Adrenal gland (tissue), 12 donors: ENCODE data around the gene LHPP. TPM values are rescaled to one million over a fixed set of nuclear protein-coding genes. Genes with fewer than 3 reads are reported as not detected.
"Not testable (repeated sequence)": the region's sequence is repeated elsewhere in the genome, so short reads cannot be mapped to it uniquely, and the experiment has no call there.

ENCODE experiments used
- DNase-seq, 7 donors: peaks; one replicate each; pipeline ENCODE4 v3.0.0-alpha.2; 2019 to 2020
- H3K27ac ChIP-seq, 5 donors: fragments of 200-600 bp; sonication (generic) in 4 of 5; 1 replicate in 3 of 5; 2 replicates in 2 of 5; pipeline versions ENCODE4 v1.5.1 to v1.8.0; 2016 to 2020; ENCODE audit warnings: mild to moderate bottlenecking in 1 of 5
- H3K27me3 ChIP-seq: fragments of 200-600 bp; 2 replicates; pipeline ENCODE4 v1.8.0; 2021
- H3K36me3 ChIP-seq, 2 donors: fragments of 200-600 bp; replicated peaks in 1 of 2; 1 replicate in 1 of 2; 2 replicates in 1 of 2; pipeline versions ENCODE4 v1.5.1 to v1.8.0; 2018 to 2022
- H3K4me1 ChIP-seq, 2 donors: fragments of 200-600 bp; replicated peaks in 1 of 2; 1 replicate in 1 of 2; 2 replicates in 1 of 2; pipeline versions ENCODE4 v1.5.1 to v1.8.0; 2018 to 2021
- H3K4me3 ChIP-seq, 4 donors: fragments of 200-600 bp; sonication (generic) in 3 of 4; one replicate each; pipeline ENCODE4 v1.5.1; 2016 to 2018
- H3K9me3 ChIP-seq, 3 donors: fragments of 200-600 bp; sonication (generic) in 1 of 3; replicated peaks in 1 of 3; 1 replicate in 2 of 3; 2 replicates in 1 of 3; pipeline versions ENCODE4 v1.5.1 to v1.8.0; 2016 to 2021
- POLR2A ChIP-seq, 2 donors: fragments of 450-650 bp; IDR thresholded peaks; one replicate each; pipeline ENCODE4 v1.6.1; 2017; ENCODE audit warnings: antibody characterized with exemption in 2 of 2, mild to moderate bottlenecking in 2 of 2, moderate library complexity in 1 of 2
- WGBS, 4 donors: extraction: QIAGEN DNeasy Blood & Tissue Kit in 2 of 4; methylation state at CpG; one replicate each; pipeline versions ENCODE4 v1.1.5 to v1.1.7; 2013 to 2017; 5-methylcytosine and 5-hydroxymethylcytosine counted together
- intact Hi-C, 2 donors: fragments of 100-400 bp; cut with DNase I; formaldehyde crosslinking; loops; one replicate each; pipeline versions ENCODE4 v1.14.1 to v1.15.0; 2022 to 2023
- polyA plus RNA-seq, 3 donors: library from polyadenylated mRNA; stranded (reverse); fragments of 200-250 nt in 2 of 3; fragments of 350-450 nt in 1 of 3; fragmentation: Illumina TruSeq in 1 of 3; extraction: RNeasy Lipid Tissue Mini Kit (QIAGEN cat#74804) in 1 of 3; gene quantifications; one replicate each; pipeline ENCODE4 v1.2.3, GENCODE V29; 2013 to 2014
- total RNA-seq, 9 donors: library from RNA; depleted of rRNA in 4 of 9; stranded (reverse); fragments of >200 nt in 4 of 9; fragments of 120-200 nt in 1 of 9; fragmentation: NEBNext Ultra II Directional in 1 of 9; extraction: Animal tissue kit (Norgen Biotek cat#: 25700) in 1 of 9; gene quantifications; one replicate each; pipeline versions ENCODE4 v1.1.0 to v1.2.4, GENCODE V29; 2013 to 2023
- TF ChIP-seq, protein P1 (sequence below), 6 experiments: fragments of 450-650 bp in 4 of 6; fragments of 200-600 bp in 2 of 6; sonication (generic) in 1 of 6; IDR thresholded peaks; 1 replicate in 5 of 6; 2 replicates in 1 of 6; pipeline versions ENCODE4 v1.5.1 to v1.8.0; 2016 to 2021; ENCODE audit warnings: antibody characterized with exemption in 6 of 6, mild to moderate bottlenecking in 2 of 6, moderate library complexity in 1 of 6
- donor health status: healthy with polysubstance abuse.
- donor health status: Bipolar disorder and iron deficiency.
- donor health status: DM: yes; HTN: yes; CAD: no.
- donor health status: DM: no; HTN: no; CAD: no.
- donor health status: DM: no; HTN: no; CAD: no.
- donor health status: DM: yes; HTN: yes; CAD: no.

LHPP gene
- total and polyA plus RNA-seq, 12 donors: 10.5 to 70.1 (median 43.4) TPM

DNA sequence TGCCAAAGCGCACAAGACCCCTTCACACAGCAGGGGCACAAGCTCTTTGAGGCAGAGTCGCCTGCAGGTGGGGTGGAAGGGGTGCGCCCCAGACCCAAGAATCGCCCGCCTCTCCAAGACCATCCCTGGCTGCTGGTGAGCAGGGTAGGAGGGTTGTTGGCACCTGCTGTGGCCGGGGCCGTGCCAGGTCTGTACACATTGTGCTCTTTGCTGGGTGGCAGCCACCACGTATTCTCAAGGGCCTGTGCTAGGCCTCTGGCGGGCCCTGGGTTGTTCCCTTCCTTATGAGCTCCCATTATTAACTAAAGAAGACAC, 84.4 kb downstream of the LHPP start:
- Histone ChIP-seq H3K4me1 (peaks cover 0 to 10% of the 10 kb centered on the region in 2 donors), H3K36me3 (no peaks in the 10 kb centered on the region), H3K9me3 (no peaks in the 10 kb centered on the region), H3K27me3 (no peaks in the 10 kb centered on the region), H3K4me3 (no peak overlapping the region), H3K27ac (no peak overlapping the region)
- intact Hi-C loops: no loop called here
- WGBS, 4 donors: 93 to 100% (median 96%) methylated on average over 2 to 9 of the region's 9 CpGs
- no peak for TF ChIP-seq POLR2A (IDR thresholded peaks at IDR 0.05)
- TF ChIP-seq, protein P1, sequence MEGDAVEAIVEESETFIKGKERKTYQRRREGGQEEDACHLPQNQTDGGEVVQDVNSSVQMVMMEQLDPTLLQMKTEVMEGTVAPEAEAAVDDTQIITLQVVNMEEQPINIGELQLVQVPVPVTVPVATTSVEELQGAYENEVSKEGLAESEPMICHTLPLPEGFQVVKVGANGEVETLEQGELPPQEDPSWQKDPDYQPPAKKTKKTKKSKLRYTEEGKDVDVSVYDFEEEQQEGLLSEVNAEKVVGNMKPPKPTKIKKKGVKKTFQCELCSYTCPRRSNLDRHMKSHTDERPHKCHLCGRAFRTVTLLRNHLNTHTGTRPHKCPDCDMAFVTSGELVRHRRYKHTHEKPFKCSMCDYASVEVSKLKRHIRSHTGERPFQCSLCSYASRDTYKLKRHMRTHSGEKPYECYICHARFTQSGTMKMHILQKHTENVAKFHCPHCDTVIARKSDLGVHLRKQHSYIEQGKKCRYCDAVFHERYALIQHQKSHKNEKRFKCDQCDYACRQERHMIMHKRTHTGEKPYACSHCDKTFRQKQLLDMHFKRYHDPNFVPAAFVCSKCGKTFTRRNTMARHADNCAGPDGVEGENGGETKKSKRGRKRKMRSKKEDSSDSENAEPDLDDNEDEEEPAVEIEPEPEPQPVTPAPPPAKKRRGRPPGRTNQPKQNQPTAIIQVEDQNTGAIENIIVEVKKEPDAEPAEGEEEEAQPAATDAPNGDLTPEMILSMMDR (IDR thresholded peaks at IDR 0.05): no peak
- DNase-seq: no peak

DNA sequence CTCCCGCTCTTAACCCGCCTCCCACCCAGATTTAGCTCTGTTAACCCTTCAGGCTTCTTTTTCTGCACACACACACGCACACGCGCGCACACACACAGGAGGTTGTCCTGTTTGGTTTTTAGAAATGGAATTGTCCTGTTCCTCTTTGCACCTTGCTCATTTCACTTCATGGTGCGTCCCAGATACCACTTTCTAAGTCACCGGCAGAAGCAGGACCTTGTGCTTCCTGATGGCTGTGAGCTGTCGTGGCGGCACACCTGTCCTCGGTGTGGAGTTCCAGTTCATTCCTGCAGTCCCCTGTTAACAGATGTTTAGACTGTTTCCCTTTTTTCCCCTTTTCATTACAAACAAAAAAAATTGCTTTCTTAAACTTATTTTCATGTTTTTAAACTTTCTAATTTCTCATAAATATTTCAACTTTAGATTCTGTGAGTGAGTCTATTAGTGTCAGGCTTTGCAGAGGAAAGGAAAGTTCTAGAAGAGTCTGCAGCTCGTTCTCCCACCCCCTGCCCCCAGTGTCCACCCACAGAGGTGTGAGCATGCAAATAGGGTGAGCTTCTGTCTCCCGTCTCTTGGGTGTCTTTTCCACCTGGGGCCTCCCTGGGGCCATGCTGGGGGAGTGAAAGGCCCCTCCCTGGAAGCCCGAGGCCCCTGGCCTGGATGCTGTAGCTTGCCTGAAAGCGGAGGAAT, 85.5 kb downstream of the LHPP start:
- no peak overlapping the region for H3K4me3 ChIP-seq
- intact Hi-C loops: no loop called here
- H3K27me3 ChIP-seq: no peaks in the 10 kb centered on the region
- H3K36me3 ChIP-seq: no peaks in the 10 kb centered on the region
- no peak for DNase-seq
- no peaks in the 10 kb centered on the region for H3K9me3 ChIP-seq
- peak overlapping the region in 1 of 5 donors; percentile 55 for H3K27ac ChIP-seq
- TF ChIP-seq POLR2A (IDR thresholded peaks at IDR 0.05): no peak
- TF ChIP-seq, protein P1 (IDR thresholded peaks at IDR 0.05): no peak
- WGBS, 4 donors: 80 to 83% (median 81%) methylated on average over 13 to 15 of the region's 15 CpGs
- peaks cover 0 to 10% of the 10 kb centered on the region in 2 donors for H3K4me1 ChIP-seq

DNA sequence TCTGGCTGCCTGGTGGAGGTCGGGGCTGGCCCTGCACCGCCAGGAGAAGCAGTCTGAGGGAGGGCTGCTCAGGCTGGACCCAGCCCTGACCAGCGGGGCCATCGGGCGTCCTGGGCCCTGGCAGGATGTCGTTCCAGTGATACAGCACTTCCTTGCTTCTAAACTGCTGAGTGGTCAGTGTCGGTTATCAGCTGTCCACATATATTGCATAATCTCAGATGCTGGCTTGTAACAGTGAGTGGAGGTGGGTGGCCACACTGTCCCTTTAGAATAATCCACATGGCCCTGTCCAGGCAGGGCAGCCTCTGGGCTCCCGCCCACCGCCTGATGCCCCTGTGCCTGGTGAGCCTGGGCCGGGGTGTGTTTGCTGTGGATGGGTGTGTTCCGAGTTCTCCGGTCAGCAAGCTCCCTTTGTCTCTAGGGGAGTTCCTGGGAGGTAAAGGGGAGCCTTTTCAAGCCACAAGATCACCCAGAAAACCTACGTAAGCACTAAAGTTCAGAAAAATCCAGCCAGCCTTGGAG, 86.1 kb downstream of the LHPP start:
- intact Hi-C loops: no loop called here
- DNase-seq: peak in 2 of 7 donors; percentile 49 to 52

DNA sequence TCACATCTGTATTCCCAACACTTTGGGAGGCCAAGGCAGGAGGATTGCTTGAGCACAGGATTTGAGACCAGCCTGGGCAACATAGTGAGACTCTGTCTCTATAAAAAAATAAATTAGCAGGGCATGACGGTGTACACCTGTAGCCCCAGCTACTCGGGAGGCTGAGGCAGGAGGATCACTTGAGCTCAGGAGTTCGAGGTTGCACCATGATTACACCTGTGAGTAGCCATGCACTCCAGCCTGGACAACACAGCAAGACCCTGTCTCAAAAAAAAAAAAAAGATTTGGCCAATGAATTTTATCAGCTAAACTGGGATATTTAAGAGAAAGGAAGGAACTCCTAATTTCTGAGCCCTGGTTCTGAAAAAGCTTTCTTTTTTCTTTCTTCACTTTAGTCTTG, 87.5 kb downstream of the LHPP start:
- H3K9me3 ChIP-seq, DNase-seq, H3K27me3 ChIP-seq, H3K36me3 ChIP-seq, H3K4me3 ChIP-seq, intact Hi-C loops, H3K27ac ChIP-seq, H3K4me1 ChIP-seq: not testable (repeated sequence)
- 93 to 100% (median 98%) methylated on average over 3 of the region's 3 CpGs for WGBS, 4 donors

More for the DNA sequence above, 86.1 kb downstream of the LHPP start:
- no peaks in the 10 kb centered on the region for H3K9me3 ChIP-seq
- H3K4me3 ChIP-seq: no peak overlapping the region
- TF ChIP-seq, protein P1 (IDR thresholded peaks at IDR 0.05): no peak
- no peak for TF ChIP-seq POLR2A (IDR thresholded peaks at IDR 0.05)
- no peaks in the 10 kb centered on the region for H3K27me3 ChIP-seq
- H3K36me3 ChIP-seq: no peaks in the 10 kb centered on the region
- WGBS, 4 donors: 44 to 67% (median 61%) methylated on average over 3 to 13 of the region's 13 CpGs
- peaks cover 0 to 10% of the 10 kb centered on the region in 2 donors for H3K4me1 ChIP-seq
- H3K27ac ChIP-seq: peak overlapping the region in 1 of 5 donors; percentile 55
